LNCAP (cell line): ENCODE measurements around the gene ARL8A.

Experiments used
- TF ChIP-seq, protein P1 (sequence below): fragments of 450-650 bp; IDR thresholded peaks from 2 replicates; pipeline ENCODE4 v1.5.1; 2017; ENCODE audit warnings: mild to moderate bottlenecking

The ARL8A gene

DNA sequence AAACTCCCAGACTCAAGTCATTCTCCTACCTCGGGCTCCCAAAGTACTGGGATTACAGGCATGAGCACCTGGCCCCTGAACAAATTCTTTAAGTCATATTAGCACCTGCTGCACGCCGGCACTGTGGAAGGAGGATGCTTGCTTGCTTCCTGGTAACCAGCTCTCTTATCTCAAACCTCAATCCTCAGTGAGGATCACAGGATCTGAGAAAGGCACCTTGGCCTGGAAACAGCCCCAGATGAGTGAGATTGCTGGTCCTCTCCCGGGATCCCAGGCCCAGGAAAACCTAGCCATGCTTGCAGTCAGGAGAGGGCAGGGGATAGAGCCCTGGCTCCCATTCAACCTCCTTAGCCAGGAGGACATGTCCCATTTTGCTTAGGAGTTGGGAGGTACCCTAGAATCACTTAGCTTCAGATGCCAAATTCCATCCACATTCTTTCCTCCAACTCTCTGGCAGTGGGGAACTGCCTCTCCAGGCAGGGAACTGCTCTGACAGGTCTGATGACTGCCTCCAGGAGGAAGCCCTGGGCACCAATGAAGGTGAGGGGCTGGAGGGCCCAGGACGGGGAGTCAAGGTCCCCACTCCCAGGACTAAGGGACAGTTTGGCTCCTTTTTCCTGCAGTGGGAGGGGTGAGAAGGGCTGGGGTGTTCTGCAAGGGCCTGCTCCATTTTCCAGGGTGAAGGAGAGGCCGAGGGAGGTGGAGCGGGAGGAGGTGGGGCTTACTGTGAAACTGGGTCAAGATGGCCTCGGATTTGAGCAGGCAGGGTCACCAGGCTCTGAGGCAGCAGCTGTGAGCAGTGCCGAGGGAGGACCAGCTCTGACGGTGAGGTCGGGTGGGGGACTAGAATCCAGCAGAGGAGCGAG, 12.3 kb downstream of the ARL8A start:
- TF ChIP-seq, protein P1, sequence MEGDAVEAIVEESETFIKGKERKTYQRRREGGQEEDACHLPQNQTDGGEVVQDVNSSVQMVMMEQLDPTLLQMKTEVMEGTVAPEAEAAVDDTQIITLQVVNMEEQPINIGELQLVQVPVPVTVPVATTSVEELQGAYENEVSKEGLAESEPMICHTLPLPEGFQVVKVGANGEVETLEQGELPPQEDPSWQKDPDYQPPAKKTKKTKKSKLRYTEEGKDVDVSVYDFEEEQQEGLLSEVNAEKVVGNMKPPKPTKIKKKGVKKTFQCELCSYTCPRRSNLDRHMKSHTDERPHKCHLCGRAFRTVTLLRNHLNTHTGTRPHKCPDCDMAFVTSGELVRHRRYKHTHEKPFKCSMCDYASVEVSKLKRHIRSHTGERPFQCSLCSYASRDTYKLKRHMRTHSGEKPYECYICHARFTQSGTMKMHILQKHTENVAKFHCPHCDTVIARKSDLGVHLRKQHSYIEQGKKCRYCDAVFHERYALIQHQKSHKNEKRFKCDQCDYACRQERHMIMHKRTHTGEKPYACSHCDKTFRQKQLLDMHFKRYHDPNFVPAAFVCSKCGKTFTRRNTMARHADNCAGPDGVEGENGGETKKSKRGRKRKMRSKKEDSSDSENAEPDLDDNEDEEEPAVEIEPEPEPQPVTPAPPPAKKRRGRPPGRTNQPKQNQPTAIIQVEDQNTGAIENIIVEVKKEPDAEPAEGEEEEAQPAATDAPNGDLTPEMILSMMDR, result no peak

DNA sequence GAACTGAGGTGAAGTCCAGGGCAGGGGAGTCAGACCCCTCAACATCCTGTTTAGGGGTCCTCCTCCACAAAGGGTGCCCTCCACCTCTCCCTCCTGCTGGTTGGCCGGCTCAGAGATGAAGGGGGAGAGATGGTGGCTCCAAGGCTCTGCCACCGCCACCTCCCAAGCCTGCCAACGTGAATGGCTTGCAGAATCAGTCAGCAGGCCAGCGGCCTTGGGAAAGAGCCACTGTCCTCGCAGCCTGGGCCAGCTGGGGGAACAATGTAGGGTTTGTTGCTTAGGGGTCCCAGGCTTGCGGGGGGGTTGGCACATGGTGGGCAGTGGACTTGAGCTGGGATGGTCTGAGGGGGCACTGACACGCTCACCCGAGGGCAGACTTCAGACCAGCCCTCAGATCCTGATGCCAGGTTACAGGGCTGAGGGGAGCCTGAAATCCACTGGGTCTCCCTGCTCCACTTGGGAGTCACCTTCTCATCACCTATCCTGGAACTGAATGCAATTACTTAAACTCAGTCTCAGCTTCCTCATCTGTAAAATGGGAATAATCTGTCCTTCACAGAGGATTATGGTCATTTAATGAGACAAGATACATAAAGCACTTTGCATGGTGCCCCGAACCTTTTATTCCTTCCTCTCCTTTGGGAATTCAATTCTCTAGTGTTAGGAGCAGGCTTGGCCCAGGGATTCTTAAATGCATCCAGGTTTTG, 13.6 kb downstream of the ARL8A start:
- TF ChIP-seq, protein P1, result no peak

DNA sequence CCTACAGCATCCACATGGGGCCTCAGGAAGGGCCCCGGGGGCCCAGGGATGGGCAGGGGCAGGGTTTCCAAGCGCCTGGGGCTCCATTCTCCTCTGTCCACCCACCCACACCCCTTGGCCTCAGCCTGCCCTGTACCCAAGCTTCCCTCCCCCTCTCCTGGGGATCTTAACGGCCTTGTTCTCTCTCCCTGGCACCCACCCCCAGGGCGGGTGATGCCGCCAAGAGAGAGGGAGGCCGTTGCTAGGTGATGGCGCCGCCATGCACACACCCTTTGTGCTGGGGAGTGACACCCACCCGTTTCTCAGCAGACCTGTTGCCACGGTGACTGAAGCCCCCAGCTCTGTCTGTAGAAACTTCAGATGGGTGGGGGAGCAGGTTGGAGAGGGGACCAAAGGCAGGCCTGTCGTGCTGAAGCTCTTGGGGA, 14.2 kb downstream of the ARL8A start:
- TF ChIP-seq, protein P1, result no peak

DNA sequence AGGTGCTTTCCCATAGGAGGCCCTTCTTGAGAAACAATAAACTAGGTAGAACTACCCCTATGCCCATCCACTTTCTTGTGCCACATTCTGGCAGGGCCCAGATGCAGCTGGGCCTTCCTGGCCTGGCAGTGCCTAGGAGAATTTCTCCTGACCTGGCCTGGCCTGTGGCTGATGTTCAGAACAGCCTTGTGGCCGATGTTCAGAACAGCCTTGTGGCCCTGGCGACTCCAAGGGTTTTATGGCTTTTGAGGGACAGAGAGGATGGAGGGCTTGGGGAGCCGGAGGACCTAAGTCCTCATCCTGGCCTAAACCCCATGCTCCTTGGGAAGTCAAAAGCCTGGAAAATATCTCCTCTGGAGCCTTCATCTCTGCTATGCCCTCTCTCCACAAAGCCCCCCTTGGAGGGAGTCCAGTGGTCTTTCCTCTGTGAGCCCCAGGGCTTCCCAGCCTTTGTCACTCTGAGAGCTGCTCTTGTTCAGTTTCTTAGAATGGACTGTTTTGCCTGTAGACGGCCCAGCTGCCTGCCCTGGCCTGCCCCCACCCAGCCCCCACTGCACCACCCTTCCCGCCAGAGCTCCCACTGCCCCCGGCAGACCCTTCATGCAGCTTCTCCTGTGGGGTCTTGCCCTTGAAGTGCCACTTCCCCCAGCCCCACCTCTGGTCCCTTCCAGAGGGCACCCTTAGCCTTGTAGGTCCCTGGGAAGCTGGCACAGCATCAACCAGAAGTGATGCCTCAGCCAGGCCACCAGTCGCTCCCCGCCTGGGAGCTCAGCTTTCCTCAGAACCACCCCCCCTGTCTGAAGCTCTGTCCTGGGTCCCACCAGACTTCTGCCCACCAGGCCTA, 14.9 kb downstream of the ARL8A start:
- TF ChIP-seq, protein P1, result no peak

DNA sequence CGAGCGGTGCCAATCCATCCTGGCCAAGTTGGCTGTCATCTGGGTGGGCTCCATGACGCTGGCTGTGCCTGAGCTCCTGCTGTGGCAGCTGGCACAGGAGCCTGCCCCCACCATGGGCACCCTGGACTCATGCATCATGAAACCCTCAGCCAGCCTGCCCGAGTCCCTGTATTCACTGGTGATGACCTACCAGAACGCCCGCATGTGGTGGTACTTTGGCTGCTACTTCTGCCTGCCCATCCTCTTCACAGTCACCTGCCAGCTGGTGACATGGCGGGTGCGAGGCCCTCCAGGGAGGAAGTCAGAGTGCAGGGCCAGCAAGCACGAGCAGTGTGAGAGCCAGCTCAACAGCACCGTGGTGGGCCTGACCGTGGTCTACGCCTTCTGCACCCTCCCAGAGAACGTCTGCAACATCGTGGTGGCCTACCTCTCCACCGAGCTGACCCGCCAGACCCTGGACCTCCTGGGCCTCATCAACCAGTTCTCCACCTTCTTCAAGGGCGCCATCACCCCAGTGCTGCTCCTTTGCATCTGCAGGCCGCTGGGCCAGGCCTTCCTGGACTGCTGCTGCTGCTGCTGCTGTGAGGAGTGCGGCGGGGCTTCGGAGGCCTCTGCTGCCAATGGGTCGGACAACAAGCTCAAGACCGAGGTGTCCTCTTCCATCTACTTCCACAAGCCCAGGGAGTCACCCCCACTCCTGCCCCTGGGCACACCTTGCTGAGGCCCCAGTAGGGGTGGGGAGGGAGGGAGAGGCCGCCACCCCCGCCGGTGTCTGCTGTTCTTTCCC, 16.5 kb downstream of the ARL8A start:
- TF ChIP-seq, protein P1, result no peak

DNA sequence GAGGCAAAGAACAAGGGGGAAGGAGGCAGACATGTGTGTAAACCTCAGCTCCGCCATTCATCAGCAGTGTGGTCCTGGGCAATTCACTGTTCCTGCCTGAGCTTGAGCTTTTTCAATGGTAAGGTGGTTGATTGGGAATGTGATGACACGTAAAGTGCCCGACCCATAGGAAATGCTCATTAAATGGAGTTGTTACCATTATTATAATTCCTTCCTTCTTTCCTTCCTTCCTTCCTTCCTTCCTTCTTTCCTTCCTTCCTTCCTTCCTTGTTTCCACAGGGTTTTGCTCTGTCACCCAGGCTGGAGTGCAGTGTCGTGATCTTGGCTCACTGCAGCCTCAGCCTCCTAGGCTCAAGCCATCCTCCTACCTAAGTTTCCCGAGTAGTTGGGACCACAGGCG, 17.5 kb downstream of the ARL8A start:
- TF ChIP-seq, protein P1, result no peak
